Endothelial cell of umbilical vein (primary cell): ENCODE data around the gene ASIC4. TPM values are rescaled to one million over a fixed set of nuclear protein-coding genes. Genes with fewer than 3 reads are reported as not detected.

Source experiments
- BruUV-seq: library from RNA; stranded (reverse); fragments of 400-500 nt; replicated peaks from 2 replicates; lab custom pipeline; 2021; lab: Mats Ljungman, UMichigan
- CTCF ChIA-PET: fragments of 300-600, 350-600 bp; sonication (Branson Sonifier 250); formaldehyde crosslinking; loops from one replicate; lab custom pipeline; 2021; ENCODE audit warnings: antibody characterized with exemption, inconsistent platforms; lab: Charles Lee
- POLR2A ChIA-PET: fragments of 300-600, 350-600 bp; sonication (Branson Sonifier 250); formaldehyde crosslinking; loops from one replicate; lab custom pipeline; 2021; ENCODE audit warnings: antibody characterized with exemption, inconsistent platforms; lab: Charles Lee
- DNase-seq: peaks from one replicate; pipeline ENCODE4 v3.0.0-alpha.2; 2011; ENCODE audit warnings: low read depth, low spot score
- FAIRE-seq: peaks from 2 replicates; lab custom pipeline; 2011; peaks lifted over from hg19 to GRCh38; lab: Jason Lieb, UNC
- H2AFZ ChIP-seq: 2 replicates; pipeline ENCODE4 v1.6.0; 2012; ENCODE audit warnings: low read depth, low read length, control low read depth, inconsistent platforms
- H3K27ac ChIP-seq: 2 replicates; pipeline ENCODE4 v1.5.1; 2011; ENCODE audit warnings: low read depth, mild to moderate bottlenecking, control low read depth, low read length, moderate library complexity; ENCODE audit not compliant: insufficient read depth
- H3K27me3 ChIP-seq, 2 experiments: 2 replicates each; pipeline versions ENCODE4 v1.6.0 to v1.6.1; 2011; ENCODE audit warnings: low read length in 2 of 2, mixed read lengths in 1 of 2; ENCODE audit not compliant: control insufficient read depth in 2 of 2, insufficient read depth in 2 of 2
- H3K36me3 ChIP-seq, 2 experiments: 2 replicates in 1 of 2; 3 replicates in 1 of 2; pipeline ENCODE4 v1.5.1; 2011; ENCODE audit warnings: low read length in 2 of 2, mild to moderate bottlenecking in 1 of 2, moderate library complexity in 1 of 2; ENCODE audit not compliant: control insufficient read depth in 2 of 2, insufficient read depth in 2 of 2; ENCODE audit errors: extremely low read depth in 1 of 2
- H3K4me1 ChIP-seq: 3 replicates; pipeline ENCODE4 v1.5.1; 2011; ENCODE audit warnings: mild to moderate bottlenecking, low read length; ENCODE audit not compliant: control insufficient read depth, insufficient read depth; ENCODE audit errors: extremely low read depth
- H3K4me2 ChIP-seq: 2 replicates; pipeline ENCODE4 v1.6.1; 2011; ENCODE audit warnings: low read length, control low read depth, mixed read lengths; ENCODE audit not compliant: insufficient read depth
- H3K4me3 ChIP-seq, 3 experiments: fragments of 200-600 bp in 1 of 3; sonication (generic), shearing (Covaris generic) in 1 of 3; replicated peaks in 1 of 3; 2 replicates each; pipeline ENCODE4 v1.5.1; 2011 to 2016; ENCODE audit warnings: control low read depth in 3 of 3, low read length in 3 of 3, mild to moderate bottlenecking in 2 of 3, inconsistent platforms in 1 of 3, low read depth in 1 of 3, moderate library complexity in 1 of 3; ENCODE audit not compliant: insufficient read depth in 1 of 3
- H3K79me2 ChIP-seq: 2 replicates; pipeline ENCODE4 v1.6.0; 2012; ENCODE audit warnings: low read length, inconsistent platforms; ENCODE audit not compliant: control insufficient read depth, insufficient read depth
- H3K9ac ChIP-seq: replicated peaks from 2 replicates; pipeline ENCODE3; 2011; ENCODE audit warnings: low read length, control low read depth; ENCODE audit not compliant: insufficient read depth; ENCODE audit errors: extremely low read depth
- H3K9me1 ChIP-seq: replicated peaks from 3 replicates; pipeline ENCODE4 v1.6.0; 2011; ENCODE audit warnings: mild to moderate bottlenecking, low read length; ENCODE audit not compliant: control insufficient read depth, insufficient read depth; ENCODE audit errors: extremely low read depth
- H3K9me3 ChIP-seq: replicated peaks from 2 replicates; pipeline ENCODE4 v1.5.1; 2012; ENCODE audit warnings: low read length, inconsistent platforms; ENCODE audit not compliant: control insufficient read depth, insufficient read depth
- H4K20me1 ChIP-seq: replicated peaks from 2 replicates; pipeline ENCODE3; 2011; ENCODE audit warnings: mild to moderate bottlenecking, low read length; ENCODE audit not compliant: control insufficient read depth, insufficient read depth; ENCODE audit errors: extremely low read depth
- EZH2 ChIP-seq: IDR thresholded peaks from 2 replicates; pipeline ENCODE4 v1.6.1; 2012; ENCODE audit warnings: borderline replicate concordance, low read depth, mild to moderate bottlenecking, moderate library complexity, low read length, inconsistent platforms; ENCODE audit not compliant: severe bottlenecking
- FOS ChIP-seq: IDR thresholded peaks from 2 replicates; pipeline ENCODE4 v1.6.1; 2011; ENCODE audit warnings: mild to moderate bottlenecking, low read length, moderate library complexity, borderline replicate concordance; ENCODE audit not compliant: insufficient read depth
- GATA2 ChIP-seq: IDR thresholded peaks from 2 replicates; pipeline ENCODE4 v1.7.0; 2011; ENCODE audit warnings: low read depth, mild to moderate bottlenecking, moderate library complexity, mixed read lengths, low read length; ENCODE audit not compliant: insufficient read length, insufficient read depth
- JUN ChIP-seq: IDR thresholded peaks from 2 replicates; pipeline ENCODE4 v1.6.1; 2011; ENCODE audit warnings: borderline replicate concordance, low read depth; ENCODE audit not compliant: insufficient read length, insufficient read depth
- MAX ChIP-seq: IDR thresholded peaks from 2 replicates; pipeline ENCODE4 v1.6.1; 2011; ENCODE audit not compliant: insufficient read depth, insufficient read length
- MYC ChIP-seq: IDR thresholded peaks from one replicate; pipeline ENCODE4 v1.6.1; 2011; ENCODE audit warnings: mild to moderate bottlenecking, low read depth, low read length
- POLR2A ChIP-seq: IDR thresholded peaks from 2 replicates; pipeline ENCODE4 v1.6.1; 2012; ENCODE audit warnings: low read depth, mild to moderate bottlenecking, control low read depth, low read length
- POLR2AphosphoS5 ChIP-seq: IDR thresholded peaks from 2 replicates; pipeline ENCODE4 v1.6.1; 2012; ENCODE audit warnings: low read depth, mild to moderate bottlenecking, control low read depth, low read length, moderate library complexity; ENCODE audit not compliant: insufficient read depth
- dilution Hi-C: fragments of 300-500 bp; cut with MboI; formaldehyde crosslinking; loops from one replicate; pipeline ENCODE4 v1.15.0; 2019; ENCODE audit warnings: low sequenced_read_pairs; ENCODE audit not compliant: extremely low pct_ligation_motif_present
- intact Hi-C: fragments of 100-400 bp; cut with micrococcal nuclease; formaldehyde crosslinking; loops from one replicate; pipeline ENCODE4 v1.10.0; 2022
- polyA plus RNA-seq, 4 experiments: library from polyadenylated mRNA; depleted of rRNA in 3 of 4; stranded (reverse) in 3 of 4; unstranded in 1 of 4; fragments of >200 nt; gene quantifications; 2 replicates each; pipeline versions ENCODE4 v1.2.1 to v1.2.3, GENCODE V29; 2011 to 2012; ENCODE audit warnings: missing spikeins in 1 of 4
- total RNA-seq: library from RNA; stranded (reverse); gene quantifications from 2 replicates; pipeline ENCODE4 v1.2.3, GENCODE V29; 2021

Gene ASIC4
- total and polyA plus RNA-seq, 2 donors (not counting 3 experiments of a cell fraction or from before 2014, with no cell fraction given) = not detected

- no peaks in the 10 kb centered on the region for H3K9me3 ChIP-seq
- BruUV-seq = no TSS peak
Measured at GRCh38 chr2:219469186-219469724, 45.0 kb upstream of the ASIC4 start.

GRCh38 chr2:219470429-219470828, 43.9 kb upstream of the ASIC4 start:
- Histone ChIP-seq H3K4me3 (no peak overlapping the region), H2AFZ (no peak overlapping the region), H3K79me2 (no peaks in the 10 kb centered on the region), H4K20me1 (no peaks in the 10 kb centered on the region), H3K9me3 (no peaks in the 10 kb centered on the region), H3K27me3 (no peaks in the 10 kb centered on the region), H3K4me1 (no peaks in the 10 kb centered on the region), H3K4me2 (no peak overlapping the region), H3K9me1 (no peaks in the 10 kb centered on the region), H3K36me3 (no peaks in the 10 kb centered on the region), H3K27ac (no peak overlapping the region), H3K9ac (no peak overlapping the region)
- ChIA-PET CTCF (interaction anchor here (1.7 to 2.4 kb wide), 3 partner anchors 11 to 60 kb away, joined by 5 to 10 read pairs (median 10); no protein-coding TSS in a partner anchor), POLR2A (no interaction called here)
- DNase-seq (no peak), FAIRE-seq (no peak)
- intact Hi-C loops = no loop called here
- dilution Hi-C loops = no loop called here
- no TSS peak for BruUV-seq
- TF ChIP-seq GATA2 (no peak), POLR2AphosphoS5 (no peak), FOS (no peak), POLR2A (no peak), MYC (no peak), EZH2 (no peak), MAX (no peak), JUN (no peak)

More at GRCh38 chr2:219469186-219469724, 45.0 kb upstream of the ASIC4 start:
- dilution Hi-C loops (no loop called here), intact Hi-C loops (no loop called here)
- Histone ChIP-seq H3K4me2 (no peak overlapping the region), H3K79me2 (no peaks in the 10 kb centered on the region), H3K4me1 (no peaks in the 10 kb centered on the region), H3K4me3 (no peak overlapping the region), H3K36me3 (no peaks in the 10 kb centered on the region), H2AFZ (no peak overlapping the region), H4K20me1 (no peaks in the 10 kb centered on the region), H3K9ac (no peak overlapping the region), H3K27ac (no peak overlapping the region), H3K9me1 (no peaks in the 10 kb centered on the region), H3K27me3 (no peaks in the 10 kb centered on the region)
- no peak for TF ChIP-seq JUN
- no peak for TF ChIP-seq FOS
- no peak for TF ChIP-seq GATA2
- DNase-seq (no peak), FAIRE-seq (no peak)
- CTCF ChIA-PET = interaction anchor here (1.7 to 3.0 kb wide), 3 partner anchors 26 to 61 kb away, joined by 7 to 12 read pairs (median 9); no protein-coding TSS in a partner anchor
- POLR2A ChIA-PET = no interaction called here
